Left lung (tissue), 10 donors: ENCODE data around the gene ATP8A2. TPM values are rescaled to one million over a fixed set of nuclear protein-coding genes. Genes with fewer than 3 reads are reported as not detected.

ENCODE experiments used
- ATAC-seq: fragments of 200-7000 bp; cut with Tn5 transposase; one replicate; pipeline ENCODE4 v1.9.1; 2020; ENCODE audit warnings: moderate library complexity
- DNase-seq, 4 donors: peaks; one replicate each; pipeline ENCODE4 v3.0.0-alpha.2; 2013 to 2020
- H3K27ac ChIP-seq, 2 donors: fragments of 200-600 bp; sonication (generic) in 1 of 2; one replicate each; pipeline versions ENCODE4 v1.5.0 to v1.8.0; 2020 to 2021
- H3K27me3 ChIP-seq, 2 donors: fragments of 200-600 bp; sonication (generic) in 1 of 2; one replicate each; pipeline versions ENCODE4 v1.5.0 to v1.8.0; 2020 to 2021
- H3K36me3 ChIP-seq, 2 donors: fragments of 200-600 bp; sonication (generic) in 1 of 2; one replicate each; pipeline versions ENCODE4 v1.5.0 to v1.8.0; 2020 to 2021
- H3K4me1 ChIP-seq, 2 donors: fragments of 200-600 bp; one replicate each; pipeline ENCODE4 v1.8.0; 2021
- H3K4me3 ChIP-seq, 2 donors: fragments of 200-600 bp; sonication (generic) in 1 of 2; one replicate each; pipeline versions ENCODE4 v1.5.0 to v1.8.0; 2020 to 2021; ENCODE audit warnings: mild to moderate bottlenecking in 1 of 2
- H3K9me3 ChIP-seq, 2 donors: fragments of 200-600 bp; sonication (generic) in 1 of 2; one replicate each; pipeline versions ENCODE4 v1.5.0 to v1.8.0; 2020 to 2021
- intact Hi-C, 2 donors: fragments of 100-400 bp; cut with DNase I; formaldehyde crosslinking; loops; one replicate each; pipeline versions ENCODE4 v1.11.2 to v1.14.2; 2022
- polyA plus RNA-seq, 6 donors: library from polyadenylated mRNA; unstranded; fragments of 120-200 nt; gene quantifications; one replicate each; pipeline ENCODE4 v1.2.1, GENCODE V29; 2013; ENCODE audit not compliant: insufficient read length in 6 of 6
- total RNA-seq, 2 donors: library from RNA; stranded (reverse); fragmentation: NEBNext Ultra II Directional; extraction: Animal tissue kit (Norgen Biotek cat#: 25700); gene quantifications; one replicate each; pipeline ENCODE4 v1.2.1, GENCODE V29; 2021
- TF ChIP-seq, protein P1 (sequence below), 2 donors: fragments of 200-600 bp; sonication (generic) in 1 of 2; IDR thresholded peaks; one replicate each; pipeline versions ENCODE4 v1.5.0 to v1.8.0; 2021; ENCODE audit warnings: antibody characterized with exemption in 2 of 2
- donor health status: DM: no; HTN: yes; CAD: no.
- donor health status: DM: no; HTN: no; CAD: no.

Gene ATP8A2
- total and polyA plus RNA-seq, 8 donors, result 1.1 to 13.4 (median 9.6) TPM

DNA sequence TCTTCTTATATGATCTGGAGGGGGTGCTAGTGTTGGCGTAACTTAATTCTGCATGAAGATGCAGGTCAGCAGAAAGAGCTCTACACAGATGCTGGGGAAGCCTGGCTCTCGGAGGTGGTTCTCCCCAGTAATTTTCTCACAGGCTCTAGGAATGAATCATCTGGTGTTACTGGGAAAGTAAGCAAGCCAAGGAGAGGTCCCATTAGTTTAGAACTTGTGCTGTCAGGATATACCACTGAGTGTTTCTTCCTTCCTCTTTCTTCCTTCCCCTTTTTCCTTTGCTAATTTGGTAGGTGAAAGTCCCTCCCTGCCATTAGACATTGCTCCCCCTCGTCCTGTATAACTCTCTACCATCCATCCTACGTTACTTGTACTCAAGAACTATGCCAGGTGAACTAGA is 68.3 kb downstream of the ATP8A2 start:
- Histone ChIP-seq H3K4me3 (no peak overlapping the region), H3K4me1 (no peaks in the 10 kb centered on the region), H3K9me3 (no peaks in the 10 kb centered on the region), H3K27ac (no peak overlapping the region), H3K27me3 (peaks cover 0 to 22% of the 10 kb centered on the region in 2 donors), H3K36me3 (no peaks in the 10 kb centered on the region)
- no peak for DNase-seq
- ATAC-seq, result no peak
- intact Hi-C loops, result no loop called here
- TF ChIP-seq, protein P1, sequence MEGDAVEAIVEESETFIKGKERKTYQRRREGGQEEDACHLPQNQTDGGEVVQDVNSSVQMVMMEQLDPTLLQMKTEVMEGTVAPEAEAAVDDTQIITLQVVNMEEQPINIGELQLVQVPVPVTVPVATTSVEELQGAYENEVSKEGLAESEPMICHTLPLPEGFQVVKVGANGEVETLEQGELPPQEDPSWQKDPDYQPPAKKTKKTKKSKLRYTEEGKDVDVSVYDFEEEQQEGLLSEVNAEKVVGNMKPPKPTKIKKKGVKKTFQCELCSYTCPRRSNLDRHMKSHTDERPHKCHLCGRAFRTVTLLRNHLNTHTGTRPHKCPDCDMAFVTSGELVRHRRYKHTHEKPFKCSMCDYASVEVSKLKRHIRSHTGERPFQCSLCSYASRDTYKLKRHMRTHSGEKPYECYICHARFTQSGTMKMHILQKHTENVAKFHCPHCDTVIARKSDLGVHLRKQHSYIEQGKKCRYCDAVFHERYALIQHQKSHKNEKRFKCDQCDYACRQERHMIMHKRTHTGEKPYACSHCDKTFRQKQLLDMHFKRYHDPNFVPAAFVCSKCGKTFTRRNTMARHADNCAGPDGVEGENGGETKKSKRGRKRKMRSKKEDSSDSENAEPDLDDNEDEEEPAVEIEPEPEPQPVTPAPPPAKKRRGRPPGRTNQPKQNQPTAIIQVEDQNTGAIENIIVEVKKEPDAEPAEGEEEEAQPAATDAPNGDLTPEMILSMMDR (IDR thresholded peaks at IDR 0.05), result no peak

DNA sequence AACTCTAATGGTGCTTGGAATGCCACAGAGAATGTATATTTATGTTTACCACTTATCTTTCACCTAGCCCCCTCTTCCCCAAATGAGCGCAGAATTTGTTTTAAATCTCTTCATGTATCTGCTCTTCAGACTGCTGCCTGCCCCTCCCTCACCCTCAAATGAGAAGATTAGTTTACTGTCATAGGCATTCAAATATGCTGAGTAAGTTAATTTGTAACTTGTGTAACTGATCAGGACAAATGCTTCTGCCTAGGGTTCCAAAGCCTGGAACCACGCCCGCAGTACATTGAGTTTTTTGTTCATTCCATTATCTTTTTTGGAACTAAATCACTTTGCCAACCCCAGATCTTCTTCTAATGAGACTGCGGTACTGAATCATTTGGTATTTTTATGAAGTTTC is 74.5 kb downstream of the ATP8A2 start:
- peaks cover 0 to 20% of the 10 kb centered on the region in 2 donors for H3K27me3 ChIP-seq
- ATAC-seq, result no peak
- no peak overlapping the region for H3K27ac ChIP-seq
- DNase-seq, result no peak
- peaks cover 0 to 5% of the 10 kb centered on the region in 2 donors for H3K9me3 ChIP-seq
- no peak overlapping the region for H3K4me3 ChIP-seq
- H3K4me1 ChIP-seq, result no peaks in the 10 kb centered on the region
- TF ChIP-seq, protein P1 (IDR thresholded peaks at IDR 0.05), result no peak
- intact Hi-C loops, result no loop called here
- no peaks in the 10 kb centered on the region for H3K36me3 ChIP-seq

DNA sequence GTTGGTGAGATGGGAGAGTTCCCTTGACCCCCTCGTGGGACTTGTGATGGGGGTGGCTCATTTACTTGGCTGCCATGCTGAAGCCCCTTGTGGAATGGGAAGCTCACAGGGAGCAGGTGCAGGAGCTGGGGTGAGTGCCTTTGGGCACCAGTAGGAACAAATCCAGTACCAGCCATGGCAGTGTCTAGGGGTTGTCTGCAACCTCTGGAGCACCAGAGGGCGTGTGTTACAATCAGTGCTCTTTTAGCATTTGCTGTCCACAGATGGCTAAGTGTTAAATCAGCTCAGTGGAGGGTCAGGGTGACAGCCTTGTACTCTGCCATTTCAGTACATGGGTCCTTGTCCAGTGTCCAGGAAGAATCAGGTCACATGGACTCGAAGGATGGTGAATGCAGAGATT is 75.6 kb downstream of the ATP8A2 start:
- H3K27ac ChIP-seq, result no peak overlapping the region
- intact Hi-C loops, result no loop called here
- DNase-seq (no peak), ATAC-seq (no peak)
- peaks cover 0 to 5% of the 10 kb centered on the region in 2 donors for H3K9me3 ChIP-seq
- H3K36me3 ChIP-seq, result no peaks in the 10 kb centered on the region
- TF ChIP-seq, protein P1 (IDR thresholded peaks at IDR 0.05), result no peak
- H3K4me1 ChIP-seq, result no peaks in the 10 kb centered on the region
- H3K27me3 ChIP-seq, result peaks cover 0 to 20% of the 10 kb centered on the region in 2 donors
- no peak overlapping the region for H3K4me3 ChIP-seq

DNA sequence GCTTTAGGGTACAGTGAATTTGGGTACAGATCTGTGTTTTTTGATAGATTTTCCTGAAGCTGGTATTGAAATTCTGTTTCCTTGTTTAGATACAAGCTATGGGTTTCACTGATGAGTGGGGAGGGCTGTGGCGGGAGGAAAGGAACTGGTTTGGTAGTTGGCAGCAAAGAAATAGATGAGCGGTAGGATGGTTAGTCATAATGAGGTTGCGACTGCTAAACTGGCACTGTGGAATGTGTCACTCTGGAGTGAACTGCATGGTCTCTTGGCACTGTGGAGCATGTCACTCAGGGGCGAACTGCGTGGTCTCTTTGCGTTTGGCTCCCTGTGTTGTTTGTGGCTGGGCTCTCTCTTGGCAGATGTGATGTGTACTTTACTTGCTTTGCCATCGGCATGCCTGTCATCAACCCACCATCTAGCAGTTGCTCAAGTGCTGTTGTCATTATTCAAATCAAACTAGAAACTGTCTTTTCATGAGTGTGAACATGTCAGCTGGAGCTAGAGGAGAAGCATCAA is 82.1 kb downstream of the ATP8A2 start:
- ATAC-seq (no peak), DNase-seq (no peak)
- H3K36me3 ChIP-seq, result no peaks in the 10 kb centered on the region
- H3K4me3 ChIP-seq, result no peak overlapping the region
- no peaks in the 10 kb centered on the region for H3K4me1 ChIP-seq
- H3K27ac ChIP-seq, result no peak overlapping the region
- TF ChIP-seq, protein P1 (IDR thresholded peaks at IDR 0.05), result no peak
- intact Hi-C loops, result no loop called here
- no peaks in the 10 kb centered on the region for H3K9me3 ChIP-seq
- no peaks in the 10 kb centered on the region for H3K27me3 ChIP-seq

DNA sequence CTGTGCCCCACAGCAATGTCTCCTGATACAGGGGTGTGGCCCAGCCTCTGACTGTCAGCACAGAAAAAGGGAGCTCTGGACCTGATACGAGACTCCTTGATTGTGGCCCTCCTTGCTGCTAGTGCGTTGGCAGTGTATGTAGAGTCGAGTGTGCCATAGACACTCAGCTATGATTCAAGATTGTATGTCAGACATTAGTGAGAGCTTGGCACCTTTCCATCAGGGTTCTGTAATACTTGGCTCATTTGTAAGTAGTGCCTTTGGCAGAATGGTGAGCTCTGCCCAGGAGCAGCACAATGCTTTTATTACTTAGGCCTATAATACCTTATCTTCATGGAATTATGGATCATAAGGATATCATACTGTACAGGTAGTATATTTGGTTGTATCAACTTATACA is 83.4 kb downstream of the ATP8A2 start:
- intact Hi-C loops, result no loop called here
- Histone ChIP-seq H3K27ac (no peak overlapping the region), H3K9me3 (no peaks in the 10 kb centered on the region), H3K4me3 (no peak overlapping the region), H3K36me3 (no peaks in the 10 kb centered on the region), H3K27me3 (no peaks in the 10 kb centered on the region), H3K4me1 (no peaks in the 10 kb centered on the region)
- DNase-seq (peak in 2 of 4 donors; percentile 6 to 16), ATAC-seq (peak; percentile 38)
- TF ChIP-seq, protein P1 (IDR thresholded peaks at IDR 0.05), result no peak
